ENCODE data around the gene NEURL1B.

DNA sequence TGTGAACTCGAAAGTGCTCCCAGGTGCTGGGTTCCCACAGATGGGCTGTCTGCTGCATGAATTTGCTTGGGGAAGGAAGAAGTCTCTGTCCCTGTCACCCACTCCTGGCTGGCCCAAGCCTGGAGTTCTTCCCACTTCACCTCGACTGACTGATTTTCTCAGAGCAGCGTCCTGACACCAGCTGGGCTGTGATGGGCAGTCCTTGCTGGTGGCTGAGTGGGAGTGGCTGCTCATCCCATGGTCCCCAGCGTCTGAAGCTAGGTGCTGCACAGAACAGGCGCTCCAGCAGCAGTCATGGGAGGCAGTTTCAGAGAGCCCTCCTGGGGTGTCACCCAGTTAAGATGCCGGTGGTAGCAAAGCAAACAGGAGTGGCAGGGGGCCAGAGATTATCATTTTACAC, 10.1 kb upstream of the NEURL1B start:
- TF ChIP-seq POLR2AphosphoS5 (IDR thresholded peaks at IDR 0.05; ENCODE audit: low read depth, low read length) (no peak), POLR2A (IDR thresholded peaks at IDR 0.05; ENCODE audit: low read depth, low read length) (no peak)

All from GM12892 (cell line).